ENCODE measurements around the gene MAML2.

The MAML2 gene

GRCh38 chr11:96316869-96317268, 26.1 kb downstream of the MAML2 start:
- DNase-seq = no peak

- DNase-seq = no peak
Measured at GRCh38 chr11:96315476-96315875, 27.5 kb downstream of the MAML2 start.

GRCh38 chr11:96314326-96315020, 28.5 kb downstream of the MAML2 start:
- no peak for DNase-seq

GRCh38 chr11:96313163-96313562, 29.8 kb downstream of the MAML2 start:
- no peak for DNase-seq

GRCh38 chr11:96311120-96311568, 31.9 kb downstream of the MAML2 start:
- no peak for DNase-seq

- DNase-seq = no peak
Measured at GRCh38 chr11:96310236-96310635, 32.8 kb downstream of the MAML2 start.

GRCh38 chr11:96309643-96310017, 33.4 kb downstream of the MAML2 start:
- DNase-seq = no peak

- no peak for DNase-seq
Measured at GRCh38 chr11:96309016-96309642, 33.9 kb downstream of the MAML2 start.

GRCh38 chr11:96307776-96308140, 35.2 kb downstream of the MAML2 start:
- DNase-seq = peak; percentile 30

- peak; percentile 89 for DNase-seq
Measured at GRCh38 chr11:96306933-96307775, 35.8 kb downstream of the MAML2 start.

- DNase-seq = no peak
Measured at GRCh38 chr11:96306600-96306932, 36.4 kb downstream of the MAML2 start.

GRCh38 chr11:96306071-96306470, 36.9 kb downstream of the MAML2 start:
- DNase-seq = no peak

- no peak for DNase-seq
Measured at GRCh38 chr11:96303980-96304379, 39.0 kb downstream of the MAML2 start.

GRCh38 chr11:96303064-96303463, 39.9 kb downstream of the MAML2 start:
- DNase-seq = no peak

GRCh38 chr11:96301818-96302217, 41.2 kb downstream of the MAML2 start:
- no peak for DNase-seq

- DNase-seq = no peak
Measured at GRCh38 chr11:96299155-96299888, 43.7 kb downstream of the MAML2 start.

GRCh38 chr11:96295369-96295768, 47.6 kb downstream of the MAML2 start:
- no peak for DNase-seq

- no peak for DNase-seq
Measured at GRCh38 chr11:96294289-96294688, 48.7 kb downstream of the MAML2 start.

- DNase-seq = no peak
Measured at GRCh38 chr11:96293598-96294021, 49.4 kb downstream of the MAML2 start.

- DNase-seq = no peak
Measured at GRCh38 chr11:96293109-96293508, 49.9 kb downstream of the MAML2 start.

GRCh38 chr11:96292291-96293010, 50.5 kb downstream of the MAML2 start:
- no peak for DNase-seq

GRCh38 chr11:96290631-96291030, 52.4 kb downstream of the MAML2 start:
- no peak for DNase-seq

GRCh38 chr11:96290031-96290430, 53.0 kb downstream of the MAML2 start:
- DNase-seq = no peak
